HG03103 (cell line): Measurements from ENCODE around the gene ANKS6.

Experiments used
- ATAC-seq: cut with Tn5 transposase; IDR thresholded peaks from one replicate; pipeline ENCODE4 v1.9.1; 2021; ENCODE audit warnings: low read depth; ENCODE audit not compliant: unreplicated experiment

The ANKS6 gene

DNA sequence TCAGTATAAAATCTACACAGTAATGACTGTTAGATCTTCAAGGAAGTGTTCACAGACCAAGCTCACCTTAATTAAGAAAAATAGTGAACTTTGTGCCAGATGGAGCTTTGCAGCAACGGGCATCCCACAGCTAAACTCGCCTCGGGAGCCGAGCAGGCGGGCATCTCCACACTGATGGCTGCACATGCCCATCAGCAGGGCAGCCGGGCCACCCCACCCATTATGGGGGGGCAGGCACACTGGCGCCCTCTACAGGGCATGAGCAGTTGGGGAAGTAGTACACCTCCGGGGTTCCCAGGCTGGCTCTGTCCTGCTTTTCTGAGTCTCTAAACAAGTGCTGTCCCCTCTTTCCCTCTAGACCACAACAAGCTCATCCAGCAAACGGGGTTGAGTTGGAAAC lies 21.6 kb downstream of the ANKS6 start:
- no peak for ATAC-seq

DNA sequence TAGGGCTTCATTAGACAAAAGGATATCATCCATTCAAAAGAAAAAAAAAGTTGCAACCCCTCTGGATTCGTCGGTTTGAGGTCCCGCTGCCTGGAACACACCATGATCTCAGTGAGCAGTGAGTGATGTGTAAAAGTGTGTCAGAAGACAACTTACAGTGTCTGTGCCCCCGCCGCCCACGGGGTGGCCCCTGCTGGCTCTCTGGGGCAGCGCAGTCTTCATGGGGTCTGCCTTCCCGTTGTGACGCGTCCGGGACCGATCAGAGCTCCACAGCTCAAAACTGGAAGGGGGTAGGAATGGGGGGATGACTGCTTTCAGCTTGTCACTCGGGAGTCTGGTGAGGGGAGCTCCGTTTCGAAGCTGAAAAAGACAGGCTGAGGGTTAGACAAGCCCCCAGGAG lies 22.6 kb downstream of the ANKS6 start:
- ATAC-seq = no peak

DNA sequence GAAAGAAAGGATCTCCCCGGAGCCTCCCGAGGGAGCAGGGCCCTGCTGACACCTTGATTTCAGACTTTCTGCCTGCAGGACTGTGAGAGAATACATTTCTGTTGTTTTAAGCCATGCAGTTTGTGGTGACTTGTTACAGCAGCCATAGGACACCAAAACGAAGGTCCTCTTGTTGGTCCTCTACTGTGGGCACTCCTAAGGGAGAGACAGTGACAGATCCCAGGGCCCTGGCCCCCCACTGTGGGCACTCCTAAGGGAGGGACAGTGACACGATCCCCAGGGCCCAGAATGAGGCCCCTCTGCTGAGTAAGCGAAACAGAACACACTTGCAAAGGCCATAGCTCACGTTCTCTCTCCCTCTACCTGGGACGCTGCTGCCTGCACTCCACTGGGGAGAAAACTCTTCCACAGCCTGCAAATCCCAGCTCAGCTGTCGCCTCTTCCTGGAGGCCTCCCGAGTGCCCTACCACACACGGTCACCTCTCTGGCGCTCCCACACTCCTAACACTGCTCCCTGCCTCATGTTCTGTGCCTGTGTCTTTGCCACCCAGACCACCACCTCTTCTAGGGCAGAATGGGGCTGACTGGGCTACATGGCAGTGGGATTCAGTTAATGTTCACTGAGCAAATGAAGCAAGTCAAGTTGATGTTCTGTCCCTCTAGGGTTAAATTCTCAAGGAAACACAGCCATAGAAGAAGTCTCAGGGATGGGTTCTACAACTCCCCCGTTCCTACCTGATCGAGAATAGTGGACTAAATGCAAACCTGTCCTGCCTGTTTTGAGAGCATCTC lies 23.8 kb downstream of the ANKS6 start:
- no peak for ATAC-seq

DNA sequence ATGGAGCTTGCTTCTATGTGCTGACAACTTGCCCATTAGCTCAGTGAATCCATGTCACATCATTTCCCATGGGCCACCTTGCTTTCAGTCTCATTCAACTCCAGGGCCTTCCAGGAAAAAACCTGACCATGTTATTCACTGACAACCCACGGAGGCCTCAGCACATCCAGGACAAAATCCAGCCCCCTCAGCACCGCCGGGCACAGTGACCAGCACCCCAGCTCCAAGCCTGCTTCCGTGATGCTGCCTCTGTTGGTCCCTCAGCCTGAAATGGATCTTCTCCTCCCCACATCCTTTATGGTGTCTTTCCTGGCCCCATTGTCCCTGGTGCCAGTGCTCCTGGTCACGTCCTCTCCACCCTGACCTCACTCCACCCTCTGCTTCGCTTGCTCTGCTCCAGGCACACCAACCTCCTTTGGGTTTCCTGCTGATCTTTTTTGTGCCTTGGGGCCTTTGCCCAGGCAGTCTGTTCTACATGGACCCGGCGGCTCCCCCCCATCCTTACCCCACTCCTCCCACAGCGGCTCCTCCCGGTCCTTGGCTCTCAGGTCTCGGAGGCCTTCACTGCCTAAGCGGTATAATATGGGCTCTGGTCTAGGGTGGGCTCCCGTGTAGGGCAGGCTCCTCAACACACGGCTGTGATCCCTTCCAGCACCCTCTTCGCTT lies 25.0 kb downstream of the ANKS6 start:
- ATAC-seq = no peak

DNA sequence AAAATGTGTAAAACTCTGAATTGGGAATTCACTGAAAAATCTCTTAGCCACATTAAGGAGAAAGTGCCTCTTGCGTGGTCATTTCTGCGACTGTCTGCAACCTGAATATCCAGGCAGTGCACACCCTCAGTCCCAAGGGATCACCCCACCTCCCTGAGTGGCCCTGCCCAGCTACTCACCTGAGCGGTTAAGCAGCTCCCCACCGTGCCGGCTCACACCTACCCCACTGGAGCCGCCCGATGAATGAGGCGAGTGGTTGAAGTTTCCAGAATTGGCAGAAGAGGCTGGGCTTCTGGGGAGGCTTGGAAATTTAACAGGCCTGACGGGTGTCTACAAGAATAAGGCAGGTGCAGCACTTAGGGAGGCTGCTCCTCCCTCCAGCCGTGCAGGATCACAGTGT lies 25.6 kb downstream of the ANKS6 start:
- ATAC-seq = no peak

DNA sequence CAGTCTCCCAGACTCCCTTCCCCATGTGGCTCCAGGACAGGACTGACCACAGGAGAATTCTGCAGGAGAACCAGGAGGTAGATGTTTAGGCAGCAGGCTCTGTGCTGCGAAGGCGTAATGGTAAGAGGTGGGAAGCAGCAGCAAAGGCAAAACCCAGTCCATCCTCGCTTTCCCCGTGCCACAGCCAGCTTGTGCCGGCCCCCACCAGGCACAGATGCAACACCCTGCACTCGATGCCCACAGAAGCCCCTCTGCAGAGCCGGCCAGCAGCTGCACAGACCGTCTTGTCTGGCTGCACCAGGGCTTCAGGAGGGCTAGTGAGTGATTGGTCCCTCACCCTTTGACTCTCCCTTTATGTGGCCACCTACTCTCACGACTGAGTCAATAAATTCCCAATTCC lies 28.0 kb downstream of the ANKS6 start:
- no peak for ATAC-seq

DNA sequence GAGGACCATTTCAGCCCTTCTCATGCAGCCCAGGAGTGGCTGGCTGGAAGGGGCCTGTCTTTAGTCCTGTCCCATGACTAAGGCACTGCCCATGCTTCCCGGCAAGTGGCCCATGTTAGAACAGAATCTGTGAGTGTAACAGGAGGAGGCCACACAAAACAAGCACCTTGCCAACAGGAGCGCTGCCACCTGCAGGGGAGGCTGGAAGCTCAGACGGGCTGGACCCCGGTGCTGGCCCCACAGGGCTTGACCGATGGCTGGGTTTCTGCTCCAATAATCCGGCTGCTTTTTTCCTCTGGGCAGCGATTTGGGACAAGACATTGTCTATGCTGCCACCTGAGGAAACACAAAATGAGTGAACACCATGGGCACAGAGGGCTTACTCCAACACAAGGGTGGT lies 28.4 kb downstream of the ANKS6 start:
- no peak for ATAC-seq

DNA sequence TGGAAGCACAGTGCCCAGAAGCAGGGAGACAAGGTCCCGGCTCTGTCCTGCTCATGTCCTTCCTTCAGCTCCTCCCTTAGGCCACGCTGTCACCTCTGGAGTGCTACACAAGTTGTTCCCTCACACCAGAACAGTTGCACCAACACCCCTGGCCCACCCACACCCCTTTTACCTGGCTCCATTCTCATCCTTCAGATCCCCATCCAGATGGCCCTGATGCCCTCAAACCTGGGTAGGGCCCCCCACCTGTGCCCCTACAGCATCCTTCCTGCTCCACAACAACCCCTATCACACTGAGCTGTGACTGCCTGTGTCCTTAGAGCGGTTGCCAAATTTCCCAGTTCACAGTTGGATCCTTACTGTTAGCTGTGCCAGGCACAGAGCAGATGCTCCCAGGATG lies 29.2 kb downstream of the ANKS6 start:
- ATAC-seq = no peak

DNA sequence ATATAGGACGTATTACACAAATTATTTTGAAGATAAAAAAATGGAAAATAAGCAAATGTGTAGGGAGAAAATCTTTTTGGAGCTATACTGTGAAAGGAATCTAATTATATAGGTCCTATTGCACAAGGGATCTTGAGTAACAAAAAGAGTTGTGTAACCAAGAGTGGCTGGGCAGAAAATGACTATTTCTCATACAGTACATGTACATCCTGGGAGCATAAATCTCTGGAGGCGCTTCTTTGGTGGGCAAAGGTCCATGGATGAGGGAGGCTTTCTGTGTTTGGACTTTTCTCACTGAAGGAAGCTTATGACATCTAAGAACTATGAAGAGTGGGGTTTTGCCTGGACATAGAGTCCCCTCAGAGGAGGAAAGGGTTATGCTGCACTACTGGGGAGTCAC lies 29.8 kb downstream of the ANKS6 start:
- no peak for ATAC-seq

DNA sequence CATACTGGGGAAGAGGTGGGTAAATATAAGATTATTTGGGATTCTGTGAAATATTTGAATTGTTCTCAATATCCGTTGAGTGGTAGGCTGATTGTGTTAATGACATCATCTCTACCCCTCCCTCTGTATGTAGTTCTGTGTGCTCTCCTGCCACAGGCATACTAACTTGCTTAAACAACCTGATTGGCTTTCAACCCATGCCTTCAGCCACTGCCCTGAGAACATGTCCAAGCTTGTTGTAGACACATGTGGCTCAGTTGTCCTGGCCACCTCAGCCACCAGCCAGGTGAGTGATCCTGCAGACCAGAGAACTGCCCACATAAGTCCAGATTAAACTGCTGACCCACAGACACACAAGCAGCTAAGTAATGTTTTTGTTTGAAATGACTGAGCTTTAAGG lies 31.1 kb downstream of the ANKS6 start:
- no peak for ATAC-seq

DNA sequence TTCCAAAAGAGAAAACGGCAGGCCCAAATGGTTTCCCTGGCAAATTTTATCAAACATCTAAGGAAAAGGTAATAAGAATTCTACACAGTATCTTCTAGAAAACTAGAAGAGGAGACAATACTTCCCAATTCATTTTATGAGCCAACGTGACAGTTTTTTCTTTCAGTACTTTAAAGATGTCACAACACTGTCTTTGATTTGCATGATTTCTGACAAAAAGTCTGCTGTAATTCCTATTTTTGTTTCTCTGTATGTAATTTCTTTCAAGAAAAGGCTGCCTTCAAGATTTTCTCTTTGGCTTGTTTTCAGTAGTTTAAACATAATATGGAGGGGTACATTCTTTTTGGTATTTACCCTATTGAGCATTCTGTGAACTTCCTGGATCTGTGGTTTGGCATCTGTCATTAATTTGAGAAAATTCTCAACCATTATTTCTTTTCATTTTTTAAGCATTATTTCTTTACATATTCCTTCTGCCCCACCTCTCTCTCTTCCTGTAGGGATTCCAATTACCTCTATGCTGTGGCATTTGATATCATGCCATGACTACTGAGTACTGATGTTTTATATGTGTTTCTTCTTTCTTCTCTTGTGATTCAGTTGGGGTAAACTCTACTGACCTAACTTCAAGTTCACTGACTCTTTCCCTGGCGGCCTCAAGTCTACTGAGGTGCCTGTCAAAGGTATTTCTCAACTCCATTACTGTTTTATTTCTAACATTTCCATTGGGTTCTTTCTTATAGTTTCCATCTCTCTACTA lies 32.2 kb downstream of the ANKS6 start:
- ATAC-seq = no peak

DNA sequence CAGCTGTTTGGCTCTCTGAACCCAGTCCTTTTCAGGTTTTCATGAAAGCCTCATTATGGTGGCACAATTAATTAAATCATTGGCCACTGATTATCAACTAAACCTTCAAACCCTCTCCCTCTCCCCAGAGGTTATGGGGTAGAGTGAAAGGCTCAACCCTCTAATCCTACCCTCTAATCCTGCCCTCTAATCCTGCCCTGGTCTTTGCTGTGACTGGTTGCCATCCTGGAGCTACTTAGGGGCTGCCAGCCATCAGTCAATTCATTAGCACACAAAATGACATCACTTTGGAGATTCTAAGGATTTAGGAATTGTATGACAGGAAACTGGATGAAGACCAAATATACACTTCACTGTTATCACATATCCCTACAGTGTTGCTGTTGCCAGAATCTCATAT lies 36.1 kb downstream of the ANKS6 start:
- no peak for ATAC-seq

DNA sequence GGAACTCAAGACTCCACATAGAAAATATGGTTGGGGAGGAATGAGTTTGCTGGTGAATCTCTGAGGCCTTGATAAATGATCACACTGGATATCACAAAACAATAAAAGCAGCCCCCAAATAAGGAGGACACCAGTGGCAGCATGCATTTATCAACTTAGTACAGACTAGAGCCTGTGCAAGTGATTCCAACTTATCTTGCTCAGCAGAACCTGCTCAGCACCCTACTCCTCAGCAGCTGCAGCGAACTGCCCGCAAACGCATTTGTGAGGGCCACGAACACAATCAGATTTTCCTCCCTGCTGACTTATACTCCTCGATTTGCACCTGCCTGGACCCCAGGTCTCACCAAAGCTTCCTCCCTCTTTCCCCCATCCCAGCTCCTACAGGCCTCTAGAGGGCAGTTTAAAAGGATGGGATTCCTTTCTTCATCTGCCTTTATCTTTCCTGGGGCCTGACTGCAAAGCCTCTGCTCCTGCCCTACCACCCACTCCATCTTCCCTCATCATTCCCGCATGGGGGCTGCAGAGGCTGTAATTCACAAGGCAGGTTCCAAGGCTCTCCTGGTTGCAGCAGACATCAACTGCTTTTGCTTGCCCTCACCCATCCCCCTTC lies 41.2 kb downstream of the ANKS6 start:
- no peak for ATAC-seq

DNA sequence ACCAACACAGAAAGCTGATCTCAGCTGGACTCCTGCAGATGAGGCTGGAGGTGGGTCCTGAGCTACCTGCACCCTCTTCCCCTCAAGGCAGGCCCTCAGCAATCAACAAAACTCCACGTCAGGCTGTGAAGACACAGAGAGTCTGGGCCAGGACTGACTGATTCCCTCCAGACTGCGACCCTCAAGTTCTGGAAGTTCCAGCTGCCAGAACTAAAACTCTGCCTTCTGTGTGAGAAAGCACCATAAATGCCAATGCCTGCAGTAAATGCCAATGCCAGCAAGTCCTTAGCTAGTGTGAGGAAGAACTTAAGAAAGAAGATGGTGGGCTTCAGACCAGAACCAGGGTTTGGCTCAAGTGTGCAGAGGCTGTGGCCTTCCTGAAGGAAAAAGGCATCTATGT lies 45.1 kb downstream of the ANKS6 start:
- ATAC-seq = no peak

DNA sequence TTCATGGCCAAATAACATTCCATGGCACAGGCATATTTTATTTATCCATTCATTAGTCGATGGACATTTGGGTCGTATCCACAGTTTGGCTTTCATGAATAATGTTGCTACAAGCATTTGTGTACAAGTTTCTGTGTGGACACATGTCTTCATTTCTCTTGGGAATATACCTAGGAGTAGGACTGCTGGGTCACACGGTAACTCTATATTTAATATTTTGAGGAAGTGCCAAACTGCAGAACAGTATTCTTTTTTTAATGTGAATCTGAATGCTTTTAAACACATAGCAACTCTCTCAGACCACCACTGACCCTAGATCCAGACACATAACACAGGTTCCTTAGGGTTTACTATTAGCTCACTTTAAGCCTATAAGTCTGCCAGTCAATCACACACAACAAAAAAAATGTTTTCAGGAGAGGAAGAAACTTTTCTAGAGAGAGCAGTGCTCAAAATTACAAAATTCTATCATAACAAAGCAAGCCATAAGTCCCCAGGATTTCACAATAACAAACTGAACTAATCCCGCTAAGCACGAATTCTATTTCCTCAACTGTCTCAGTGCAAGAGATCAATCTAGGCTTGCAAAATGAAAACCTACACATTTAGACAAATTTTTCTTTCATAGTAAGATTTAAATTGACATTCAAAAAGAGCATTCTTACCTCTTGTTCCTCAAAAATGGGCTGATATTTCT lies 45.8 kb downstream of the ANKS6 start:
- ATAC-seq = no peak

DNA sequence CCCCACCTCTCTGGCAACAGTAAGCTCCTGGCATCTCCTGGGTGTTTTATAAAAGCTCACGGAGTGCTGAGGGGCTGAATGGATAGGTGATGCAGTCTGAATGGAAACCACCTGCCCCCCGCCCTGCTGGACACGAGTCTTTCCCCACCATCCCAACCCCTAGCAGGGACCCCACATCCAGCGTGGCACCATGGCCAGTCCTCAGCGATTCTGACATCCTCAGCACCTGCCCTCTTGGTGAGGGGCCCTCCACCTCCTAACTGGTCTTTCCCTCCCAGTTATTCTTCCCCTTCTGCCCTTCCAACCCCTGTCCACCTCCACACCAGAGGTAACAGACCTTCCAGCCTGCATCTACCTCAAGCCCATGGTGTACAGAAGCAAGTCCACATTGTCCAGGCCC lies 48.9 kb downstream of the ANKS6 start:
- ATAC-seq = no peak

DNA sequence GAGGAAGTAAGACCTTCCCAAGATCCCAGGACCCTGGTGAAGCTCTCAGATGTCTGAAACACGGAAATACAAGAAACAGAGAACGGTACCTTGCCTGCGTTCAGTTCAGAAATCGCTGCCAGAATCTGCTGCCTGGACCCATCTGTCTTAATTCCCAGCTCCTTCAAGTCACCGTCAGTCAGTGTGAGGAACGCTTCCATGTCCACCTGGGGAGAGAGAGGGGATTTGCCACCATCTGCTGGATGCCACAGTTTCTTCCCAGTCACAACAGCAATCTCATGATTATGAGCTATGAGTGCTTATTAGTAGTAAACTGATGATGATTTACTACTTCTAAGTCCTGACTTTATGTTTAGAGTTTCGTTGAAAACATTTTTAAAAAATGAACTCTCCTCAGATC lies 50.9 kb downstream of the ANKS6 start:
- no peak for ATAC-seq

DNA sequence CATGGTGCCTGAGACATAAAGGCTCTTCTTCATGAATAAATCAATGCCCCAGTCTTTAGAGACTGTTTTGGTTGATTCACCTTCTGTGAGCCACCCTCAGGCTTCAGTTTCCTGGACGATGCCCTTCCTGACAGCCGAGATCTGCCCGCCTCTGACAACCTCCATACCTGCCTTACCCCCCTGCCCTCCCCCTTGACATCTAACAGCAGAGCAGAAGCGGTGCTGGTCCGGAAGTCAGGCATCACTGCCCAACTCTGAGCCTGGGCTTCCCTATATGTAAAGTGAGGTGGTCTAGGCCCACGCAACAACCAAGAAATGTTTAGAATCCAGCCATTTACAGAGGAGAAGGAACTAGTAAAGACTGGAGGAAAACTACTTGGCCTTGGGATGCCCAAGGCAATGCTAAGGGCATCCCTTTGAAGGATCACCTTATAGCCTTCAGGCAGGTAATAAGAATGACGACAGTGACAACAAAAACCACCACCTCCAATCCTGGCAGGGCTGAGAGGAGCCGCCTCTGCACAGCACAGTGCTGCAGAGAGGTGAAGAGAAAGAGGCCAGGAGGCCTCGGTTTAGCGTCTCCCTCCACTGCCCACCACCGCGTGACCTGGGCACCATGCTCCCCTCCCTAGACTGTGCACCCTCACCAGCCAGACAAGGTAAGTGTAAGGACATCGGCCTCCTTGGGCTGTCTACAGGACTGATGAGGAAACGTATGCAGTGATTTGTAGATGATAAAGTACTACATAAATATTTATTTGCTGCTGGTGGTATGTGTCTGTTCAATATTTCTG lies 52.3 kb downstream of the ANKS6 start:
- no peak for ATAC-seq

DNA sequence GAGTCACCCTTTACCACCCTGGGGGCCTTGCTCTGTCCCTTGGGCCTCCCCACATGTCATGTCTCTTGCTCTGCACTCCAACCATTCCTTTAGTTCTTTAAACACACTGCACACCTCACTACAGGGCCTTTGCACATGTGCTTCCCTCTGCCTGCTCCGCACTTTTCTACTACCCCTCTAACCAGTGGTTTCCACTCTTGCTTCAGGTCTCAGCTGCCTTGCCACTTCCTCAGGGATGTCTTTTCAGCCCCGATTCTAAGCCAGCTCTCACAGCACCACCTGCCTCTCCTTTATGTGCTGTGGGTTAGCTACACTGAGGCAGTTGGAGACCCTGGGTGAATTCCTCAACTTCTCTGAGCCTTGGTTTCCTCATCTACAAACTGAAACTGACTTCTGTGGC lies 53.0 kb downstream of the ANKS6 start:
- no peak for ATAC-seq
